Ovary (tissue), 3 donors: ENCODE results near the gene RTTN.

Source experiments
- CTCF ChIP-seq, 3 donors: fragments of 450-650 bp in 2 of 3; fragments of 200-600 bp in 1 of 3; IDR thresholded peaks; one replicate each; pipeline versions ENCODE4 v1.5.1 to v1.8.0; 2016 to 2022; ENCODE audit warnings: antibody characterized with exemption in 3 of 3, mild to moderate bottlenecking in 1 of 3
- EP300 ChIP-seq: sonication (generic); formaldehyde crosslinking; IDR thresholded peaks from one replicate; pipeline ENCODE4 v1.6.1; 2017; ENCODE audit warnings: antibody characterized with exemption
- POLR2A ChIP-seq: fragments of 450-650 bp; IDR thresholded peaks from one replicate; pipeline ENCODE4 v1.6.1; 2017; ENCODE audit warnings: antibody characterized with exemption, mild to moderate bottlenecking, moderate library complexity
- donor health status: DM: no; HTN: no; CAD: no.

- no peak for TF ChIP-seq CTCF (IDR thresholded peaks at IDR 0.05)
- no peak for TF ChIP-seq POLR2A
- TF ChIP-seq EP300, result no peak
Observed at GRCh38 chr18:70246061-70246466, 40.6 kb upstream of the RTTN start.
